GM19025 (cell line): ENCODE results near the gene SMARCAL1.

Source experiments
- ATAC-seq: cut with Tn5 transposase; IDR thresholded peaks from one replicate; pipeline ENCODE4 v1.9.1; 2021; ENCODE audit warnings: mild to moderate bottlenecking, low read depth, moderate library complexity; ENCODE audit not compliant: unreplicated experiment

The SMARCAL1 gene

DNA sequence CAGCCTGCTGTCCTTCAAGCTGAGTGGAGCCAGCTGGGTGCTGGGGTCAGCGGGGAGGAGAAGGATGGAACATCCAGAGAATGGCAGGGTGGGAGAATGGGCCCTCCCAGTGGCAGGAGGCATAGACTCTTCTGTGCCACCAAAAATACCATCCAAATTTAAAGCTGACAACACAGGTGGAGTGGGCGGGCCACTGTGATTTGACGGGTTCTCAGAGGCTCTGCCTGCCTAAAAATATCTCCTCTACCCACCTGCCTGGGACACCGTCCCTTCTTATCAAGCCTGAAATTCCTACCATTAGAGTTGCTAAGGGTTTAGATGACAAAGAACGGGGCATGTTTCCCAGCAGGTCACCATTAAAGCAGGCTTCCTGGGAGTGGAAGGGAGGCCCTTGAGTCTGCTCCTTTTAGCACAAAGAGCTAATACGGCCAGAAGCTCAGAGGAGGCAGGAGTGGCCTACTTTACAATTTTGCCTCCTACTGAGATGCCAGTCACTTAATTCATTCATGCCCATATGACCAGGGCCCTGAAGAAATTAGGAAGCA, 20.2 kb upstream of the SMARCAL1 start:
- ATAC-seq, result no peak

DNA sequence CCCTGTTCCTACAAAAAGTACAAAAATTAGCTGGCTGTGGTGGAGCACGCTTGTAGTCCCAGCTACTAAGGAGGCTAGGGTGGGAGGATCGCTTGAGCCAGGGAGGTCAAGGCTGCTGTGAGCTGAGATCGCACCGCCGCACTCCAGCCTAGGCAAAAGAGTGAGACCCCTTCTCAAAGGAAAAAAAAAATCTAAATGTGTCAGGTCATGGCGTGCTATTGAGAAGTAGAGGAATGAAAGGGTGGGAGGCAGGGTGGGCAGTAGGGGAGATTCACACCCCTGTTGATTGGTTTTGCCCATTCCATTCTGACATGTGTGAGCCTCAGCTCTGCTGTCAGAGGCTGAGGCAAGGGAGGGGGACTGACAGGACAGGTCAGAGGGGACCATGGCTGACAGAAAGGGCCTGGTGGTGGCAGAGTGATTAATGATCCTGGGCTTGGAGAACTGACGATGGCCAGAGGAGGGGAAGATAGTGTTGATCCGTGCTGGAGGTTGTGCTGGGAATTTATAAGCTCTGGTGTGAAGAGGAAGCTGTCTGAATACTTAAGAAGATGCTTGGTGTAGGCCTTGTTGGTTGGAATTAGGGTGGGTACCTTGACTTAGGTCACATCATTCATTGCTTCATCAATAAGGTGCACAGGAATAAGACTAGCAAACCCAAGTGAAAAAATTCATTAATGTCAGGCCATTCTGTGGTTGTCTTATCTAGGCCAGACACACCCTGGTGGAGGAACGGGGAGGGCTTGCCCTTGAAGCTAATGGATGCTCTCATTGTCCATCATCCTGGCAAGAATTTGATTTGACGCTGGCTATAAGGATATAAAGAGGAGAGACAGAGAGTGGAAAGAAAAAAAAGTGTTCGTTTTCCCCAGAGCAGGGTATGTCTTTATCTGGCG, 19.1 kb upstream of the SMARCAL1 start:
- ATAC-seq, result no peak

DNA sequence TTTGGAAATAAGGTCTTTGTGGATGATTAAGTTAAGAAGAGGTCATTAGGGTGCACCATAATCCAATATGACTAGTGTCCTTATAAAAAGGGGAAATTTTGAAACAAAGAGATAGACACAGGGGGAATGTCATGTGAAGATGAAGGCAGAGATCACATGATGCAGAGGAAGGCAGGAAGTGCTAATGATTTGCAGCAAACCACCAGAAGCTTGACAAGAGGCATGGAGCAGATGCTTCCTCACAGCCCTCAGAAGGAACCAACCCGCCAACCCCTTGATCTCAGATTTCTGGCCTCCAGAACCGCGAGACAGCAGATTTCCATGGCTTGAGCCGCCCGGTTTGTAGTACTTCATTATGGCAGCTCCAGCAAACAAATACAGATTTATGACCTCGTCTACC, 17.4 kb upstream of the SMARCAL1 start:
- no peak for ATAC-seq

DNA sequence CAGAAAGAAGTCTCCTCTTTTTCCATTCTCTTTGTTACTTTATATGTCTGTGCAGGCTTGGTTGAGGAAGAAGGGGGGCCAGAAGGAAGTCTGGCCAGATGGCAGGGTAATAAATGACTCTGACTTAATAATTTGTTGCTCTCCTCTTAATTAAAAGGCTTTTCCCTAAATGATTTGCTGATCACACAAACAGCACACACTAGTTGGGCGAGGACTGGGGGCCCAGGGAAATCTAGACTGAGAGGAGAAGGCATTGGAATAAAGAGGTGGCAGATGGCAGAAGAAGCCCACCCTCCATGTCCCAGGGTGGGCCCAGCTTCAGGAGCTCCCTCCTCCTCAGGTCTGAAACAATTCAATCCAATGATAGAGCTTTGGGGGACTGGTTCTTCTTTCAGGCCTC, 12.7 kb upstream of the SMARCAL1 start:
- ATAC-seq, result no peak

DNA sequence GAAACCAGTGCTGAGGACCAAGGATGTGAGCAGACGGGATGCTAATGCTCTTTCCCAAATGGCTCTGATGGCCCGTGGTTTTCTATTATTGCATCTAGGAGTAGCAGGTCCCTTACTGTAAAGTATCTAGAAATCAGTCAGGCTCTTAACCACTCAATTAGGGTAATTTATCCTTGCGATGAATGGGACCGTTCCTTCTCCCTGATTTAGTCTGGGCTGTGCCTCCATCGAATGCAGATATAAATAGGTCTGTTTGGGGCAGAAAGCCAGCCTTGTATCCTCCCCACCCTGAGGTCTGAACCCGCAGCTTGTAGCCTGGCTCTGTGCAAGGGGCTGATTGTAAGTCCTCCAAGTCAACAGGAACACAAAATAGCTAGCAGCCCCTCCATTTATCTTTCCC, 9.5 kb upstream of the SMARCAL1 start:
- ATAC-seq, result no peak

DNA sequence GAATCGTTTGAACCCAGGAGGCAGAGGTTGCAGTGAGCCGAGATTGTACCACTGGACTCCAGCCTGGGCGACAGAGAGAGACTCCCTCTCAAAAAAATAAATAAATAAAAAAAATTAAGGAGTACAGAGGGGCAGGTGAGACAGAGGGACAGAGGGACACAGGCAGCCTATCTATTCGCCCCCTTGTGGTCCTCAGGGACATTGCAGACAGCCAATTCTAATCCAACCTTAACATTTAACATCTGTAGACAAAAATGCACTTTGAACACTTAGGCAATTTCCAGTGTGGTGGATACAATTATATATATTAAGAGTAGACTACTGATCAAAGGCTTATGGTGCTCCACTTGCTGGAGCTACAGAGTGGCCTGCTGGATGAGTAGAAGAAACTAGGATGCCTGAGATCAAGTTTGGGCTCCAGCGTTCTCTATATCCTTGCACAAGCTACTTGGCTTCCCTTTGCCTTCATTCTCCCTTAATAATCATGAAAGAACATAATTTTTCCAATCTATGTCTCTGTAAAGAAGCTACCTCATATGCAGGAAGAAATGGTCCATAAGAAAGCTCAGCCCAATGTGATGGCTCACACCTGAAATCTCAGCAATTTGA, 8.2 kb upstream of the SMARCAL1 start:
- no peak for ATAC-seq

DNA sequence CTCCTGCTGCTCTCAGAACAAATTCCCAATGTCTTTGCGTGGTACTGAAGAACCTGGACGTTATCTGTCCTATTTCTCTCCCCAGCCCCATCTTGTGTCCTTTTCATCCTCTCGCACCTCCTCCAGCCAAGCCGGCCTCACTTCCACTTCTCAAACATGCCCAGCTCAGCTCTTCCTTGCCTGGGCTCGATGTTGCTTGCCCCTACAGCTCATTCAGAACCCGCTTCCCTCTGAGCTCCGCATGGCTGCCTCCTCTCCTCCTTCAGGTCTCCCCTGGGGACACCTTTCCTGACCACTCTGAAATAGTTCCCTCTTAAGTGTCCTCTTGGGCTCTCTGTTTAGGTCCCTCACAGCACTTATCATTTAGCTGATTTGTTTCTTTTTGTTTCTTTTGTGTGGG, 6.7 kb upstream of the SMARCAL1 start:
- ATAC-seq, result no peak

DNA sequence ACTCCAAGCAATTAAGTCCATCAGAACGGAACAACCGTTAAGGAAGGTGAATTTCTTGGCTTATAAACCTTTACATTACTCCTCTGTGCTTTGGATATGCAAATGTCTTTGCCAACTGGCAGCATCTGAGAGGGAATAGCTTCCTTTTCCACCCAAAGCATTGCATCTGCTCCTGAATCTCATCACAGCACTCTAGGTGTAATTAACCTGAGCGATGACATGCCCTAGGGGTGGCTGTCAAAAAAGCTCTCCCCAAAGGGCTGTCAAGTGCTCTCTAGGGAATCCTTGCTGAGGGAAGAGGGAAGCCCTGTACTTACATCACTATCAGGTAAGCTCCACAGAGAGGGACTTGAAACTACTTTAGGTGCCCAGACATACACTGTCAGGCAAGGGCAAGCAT, 5.5 kb upstream of the SMARCAL1 start:
- no peak for ATAC-seq

DNA sequence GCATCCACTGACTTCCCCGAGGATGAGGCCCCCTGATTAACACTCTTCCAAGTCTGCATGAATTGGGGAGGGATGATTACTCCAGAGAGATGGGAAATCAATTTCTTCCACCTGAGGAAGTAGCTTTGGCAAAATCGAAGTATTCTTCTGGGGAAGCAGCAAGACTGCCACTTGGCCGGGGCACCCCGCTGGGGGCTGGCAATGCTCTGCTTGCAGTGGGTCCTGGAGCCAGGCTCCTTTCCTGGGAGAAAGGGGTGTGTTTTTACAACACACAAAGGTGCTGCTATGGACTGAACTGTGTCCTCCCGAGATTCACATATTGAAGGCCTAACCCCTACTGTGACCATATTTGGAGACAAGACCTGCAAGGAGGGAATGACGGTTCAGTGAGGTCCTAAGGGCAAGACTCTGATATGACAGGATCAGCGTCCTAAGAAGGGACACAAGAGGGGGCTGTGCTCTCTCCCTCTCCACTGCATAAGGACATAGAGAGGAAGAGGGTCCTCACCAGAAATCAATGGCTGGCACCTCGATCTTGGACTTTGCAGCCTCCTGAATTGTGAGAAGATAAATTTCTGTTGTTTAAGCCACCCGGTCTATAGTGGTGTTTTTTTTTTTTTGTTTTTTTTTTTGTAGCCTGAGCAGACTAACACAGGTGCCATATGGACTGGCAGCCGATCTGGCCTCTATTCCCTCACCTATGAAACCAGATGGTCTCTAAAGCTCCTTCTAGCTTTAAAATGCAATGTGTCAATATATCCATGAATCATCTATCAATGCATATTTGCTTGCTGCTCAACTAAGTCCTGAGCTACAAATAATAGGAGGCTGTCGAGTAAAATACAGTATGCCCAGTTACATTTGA, 3.6 kb upstream of the SMARCAL1 start:
- no peak for ATAC-seq

DNA sequence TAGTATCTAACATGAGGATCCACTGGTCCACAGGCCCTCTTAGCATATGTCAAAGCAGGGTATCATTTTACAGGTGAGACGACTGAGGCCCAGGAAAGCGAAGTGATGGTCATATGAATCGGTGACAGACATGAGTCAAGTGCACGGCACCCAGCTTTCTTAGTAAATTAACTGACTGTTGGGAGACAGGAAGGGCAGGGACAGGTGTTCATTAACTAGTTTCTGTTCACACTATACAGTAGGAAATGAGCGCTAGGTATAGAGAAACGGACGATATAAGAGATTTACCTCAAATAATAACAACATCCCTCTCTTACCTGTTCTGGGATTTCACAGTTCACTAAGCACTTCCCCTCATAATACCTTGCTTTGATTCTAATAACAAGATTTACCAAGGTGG, 1.7 kb upstream of the SMARCAL1 start:
- ATAC-seq, result no peak

DNA sequence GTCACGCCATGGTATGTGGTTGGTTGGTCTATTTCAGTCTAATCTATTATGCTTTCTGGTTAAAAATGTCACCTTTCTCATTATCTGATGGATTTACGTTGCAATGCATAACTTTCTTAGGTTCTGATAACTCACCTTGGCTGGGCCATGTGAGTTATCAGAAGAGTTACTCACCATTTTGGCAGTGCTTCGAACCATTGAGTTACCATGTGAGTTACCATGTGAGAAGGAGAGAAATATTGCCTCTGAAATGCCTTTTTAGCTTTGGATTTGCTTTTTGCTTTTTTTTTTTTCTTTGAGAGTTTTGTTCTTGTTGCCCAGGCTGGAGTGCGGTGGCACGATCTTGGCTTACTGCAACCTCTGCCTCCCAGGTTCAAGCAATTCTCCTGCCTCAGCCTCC, 1.6 kb downstream of the SMARCAL1 start:
- no peak for ATAC-seq

DNA sequence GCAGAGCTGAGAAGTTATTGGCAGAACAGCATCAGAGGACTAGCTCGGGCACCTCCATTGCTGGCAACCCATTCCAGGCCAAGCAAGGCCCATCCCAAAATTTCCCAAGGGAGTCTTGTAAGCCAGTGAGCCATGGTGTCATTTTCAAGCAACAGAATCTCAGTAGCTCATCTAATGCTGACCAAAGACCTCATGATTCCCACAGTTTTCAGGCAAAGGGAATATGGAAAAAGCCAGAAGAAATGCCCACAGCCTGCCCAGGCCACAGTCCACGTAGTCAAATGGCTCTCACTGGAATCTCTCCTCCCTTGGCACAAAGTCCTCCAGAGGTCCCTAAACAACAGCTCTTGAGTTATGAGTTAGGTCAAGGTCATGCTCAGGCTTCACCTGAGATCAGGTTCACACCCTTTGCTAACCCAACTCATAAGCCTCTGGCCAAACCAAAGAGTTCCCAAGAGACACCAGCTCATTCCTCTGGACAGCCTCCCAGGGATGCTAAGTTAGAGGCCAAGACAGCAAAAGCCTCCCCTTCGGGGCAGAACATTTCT, 2.6 kb downstream of the SMARCAL1 start:
- no peak for ATAC-seq

DNA sequence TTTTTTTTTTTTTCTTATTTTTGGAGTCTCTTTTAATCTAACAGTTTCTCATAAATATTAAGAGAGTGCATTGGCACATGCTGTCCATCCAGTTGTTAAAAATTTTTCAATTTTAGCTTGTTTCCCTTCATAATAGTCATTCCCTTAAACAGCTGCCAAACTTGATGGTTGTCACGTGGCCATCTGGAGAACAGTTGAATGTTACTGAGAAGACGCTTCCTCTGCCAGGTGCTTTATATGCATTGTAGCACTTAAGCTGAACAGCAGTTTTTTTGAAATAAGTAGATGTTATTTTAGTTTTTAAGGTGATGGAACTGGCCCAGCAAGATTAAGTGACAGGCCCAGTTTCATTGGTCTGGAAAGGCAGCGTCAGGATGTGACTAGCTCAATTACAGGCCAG, 3.3 kb downstream of the SMARCAL1 start:
- ATAC-seq, result no peak

DNA sequence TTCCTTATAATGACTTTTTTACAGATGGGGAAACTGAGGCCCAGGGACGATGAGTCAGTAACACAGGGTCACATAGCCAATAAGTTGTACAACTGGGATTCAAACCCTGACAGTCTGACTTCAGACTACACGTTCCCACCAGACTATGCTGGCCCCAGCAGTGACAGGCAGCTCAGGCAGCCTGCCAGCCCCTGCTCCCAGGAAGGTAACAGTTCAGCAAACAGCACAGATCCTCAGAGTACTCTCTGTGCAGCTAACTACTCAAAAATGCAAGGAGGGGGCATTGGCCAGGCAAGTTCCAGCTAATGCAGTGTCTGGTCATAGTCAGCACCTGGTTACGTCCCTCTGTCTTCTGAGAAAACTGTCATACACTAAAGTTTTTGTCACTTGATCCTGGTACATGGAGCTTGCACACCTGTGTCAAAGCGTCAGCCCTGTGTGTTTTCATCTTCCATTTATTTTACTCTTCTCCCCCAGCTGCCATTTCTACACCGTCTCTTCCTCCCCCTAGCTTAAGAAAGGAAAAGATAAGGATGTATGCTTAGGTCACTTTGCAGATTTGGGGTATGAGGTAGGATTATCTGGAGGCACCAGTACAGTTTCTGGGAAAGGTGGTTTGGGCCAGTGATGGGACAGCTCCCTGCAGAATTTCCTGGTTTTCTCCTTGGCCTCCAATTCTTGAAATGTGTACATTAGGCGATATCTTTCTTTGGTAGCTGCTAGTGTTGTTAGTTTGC, 4.5 kb downstream of the SMARCAL1 start:
- no peak for ATAC-seq

DNA sequence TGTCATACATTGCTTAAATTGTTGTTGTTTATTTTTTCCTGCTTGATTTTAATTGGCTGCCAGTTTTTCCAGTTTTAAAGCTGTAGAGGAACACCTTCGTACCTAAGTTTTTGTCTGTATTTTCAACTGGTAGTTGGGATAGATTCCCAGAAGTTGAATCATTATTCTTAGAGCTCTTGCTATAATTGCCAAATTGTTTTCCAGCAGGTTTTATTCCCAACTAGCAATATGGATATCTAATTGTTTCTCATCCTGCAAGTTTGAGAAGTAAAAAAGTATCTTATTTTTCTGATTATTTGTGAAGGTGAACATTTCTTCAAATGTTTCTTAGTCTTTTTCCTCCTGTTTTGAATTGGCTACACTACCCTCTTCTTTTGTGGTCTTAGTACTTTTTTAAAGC, 6.7 kb downstream of the SMARCAL1 start:
- no peak for ATAC-seq

DNA sequence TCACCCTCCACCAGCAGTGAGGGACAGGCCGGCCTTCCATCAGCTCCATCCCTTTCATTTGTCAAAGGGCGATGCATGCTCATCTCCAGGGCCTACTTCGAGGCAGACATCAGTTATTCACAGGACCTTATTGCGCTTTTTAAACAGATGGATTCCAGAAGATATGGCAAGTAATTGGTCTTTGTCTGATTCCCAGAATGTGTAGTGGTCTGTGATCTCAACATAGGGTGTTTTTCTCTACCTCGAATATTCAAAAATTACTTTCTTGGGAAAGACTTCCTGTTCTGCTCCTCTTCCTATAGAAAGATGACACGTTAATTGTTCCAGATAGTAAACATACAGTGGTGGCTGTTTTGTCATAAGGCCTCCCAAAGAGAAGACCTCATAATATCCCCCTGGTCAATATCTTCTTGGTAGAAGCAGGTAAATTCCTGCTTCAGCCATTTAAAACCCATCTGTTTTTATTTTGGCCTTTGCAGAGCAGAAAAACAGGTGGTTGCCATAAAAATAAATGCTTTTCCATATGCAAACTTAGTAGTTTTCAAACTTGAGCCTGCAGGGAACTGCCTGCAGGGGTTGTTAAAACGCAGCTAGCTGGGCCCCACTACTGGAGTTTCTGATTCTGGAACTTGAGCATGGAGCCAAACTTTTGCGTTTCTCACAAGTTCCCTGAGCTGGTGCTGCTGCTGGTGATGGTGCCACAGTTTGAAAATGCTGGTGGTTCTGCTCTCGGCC, 8.2 kb downstream of the SMARCAL1 start:
- ATAC-seq, result no peak

DNA sequence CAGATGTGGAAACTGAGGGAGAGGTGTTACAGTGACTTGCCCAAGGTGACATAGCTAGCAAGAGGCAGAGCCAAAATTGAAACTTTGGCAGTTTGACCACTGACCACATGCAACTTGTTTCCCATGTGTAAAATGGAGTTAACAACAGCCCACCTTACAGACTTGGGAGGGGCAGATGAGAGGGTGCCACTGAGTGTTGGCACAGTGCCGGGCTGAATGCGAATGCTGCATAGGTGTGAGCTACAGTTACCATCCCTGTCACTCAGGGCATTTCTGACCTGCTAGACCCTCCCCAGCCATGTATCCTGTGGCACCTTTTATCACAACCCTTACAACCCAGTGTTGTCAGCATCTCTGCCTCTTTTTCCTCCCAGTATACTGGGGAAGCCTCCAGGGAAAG, 10.8 kb downstream of the SMARCAL1 start:
- no peak for ATAC-seq

DNA sequence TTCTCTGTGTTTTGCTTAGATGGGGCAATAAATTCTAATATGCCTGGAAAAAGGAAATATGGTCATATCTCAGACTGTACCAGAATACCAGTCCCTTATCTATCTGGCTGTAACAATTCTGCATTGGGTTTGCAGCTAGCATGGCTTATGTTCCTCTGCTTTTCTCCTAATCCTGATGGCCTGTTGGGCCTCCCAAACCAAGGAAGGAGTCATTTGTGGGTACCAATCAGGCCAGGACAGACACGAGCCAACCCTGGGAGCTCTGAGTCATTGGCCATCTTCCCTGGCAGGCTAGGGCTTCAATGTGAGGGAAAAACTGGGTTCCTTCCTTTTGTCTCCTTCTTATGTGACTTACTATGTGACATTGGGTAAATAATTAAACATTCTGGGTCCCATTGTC, 12.0 kb downstream of the SMARCAL1 start:
- no peak for ATAC-seq

DNA sequence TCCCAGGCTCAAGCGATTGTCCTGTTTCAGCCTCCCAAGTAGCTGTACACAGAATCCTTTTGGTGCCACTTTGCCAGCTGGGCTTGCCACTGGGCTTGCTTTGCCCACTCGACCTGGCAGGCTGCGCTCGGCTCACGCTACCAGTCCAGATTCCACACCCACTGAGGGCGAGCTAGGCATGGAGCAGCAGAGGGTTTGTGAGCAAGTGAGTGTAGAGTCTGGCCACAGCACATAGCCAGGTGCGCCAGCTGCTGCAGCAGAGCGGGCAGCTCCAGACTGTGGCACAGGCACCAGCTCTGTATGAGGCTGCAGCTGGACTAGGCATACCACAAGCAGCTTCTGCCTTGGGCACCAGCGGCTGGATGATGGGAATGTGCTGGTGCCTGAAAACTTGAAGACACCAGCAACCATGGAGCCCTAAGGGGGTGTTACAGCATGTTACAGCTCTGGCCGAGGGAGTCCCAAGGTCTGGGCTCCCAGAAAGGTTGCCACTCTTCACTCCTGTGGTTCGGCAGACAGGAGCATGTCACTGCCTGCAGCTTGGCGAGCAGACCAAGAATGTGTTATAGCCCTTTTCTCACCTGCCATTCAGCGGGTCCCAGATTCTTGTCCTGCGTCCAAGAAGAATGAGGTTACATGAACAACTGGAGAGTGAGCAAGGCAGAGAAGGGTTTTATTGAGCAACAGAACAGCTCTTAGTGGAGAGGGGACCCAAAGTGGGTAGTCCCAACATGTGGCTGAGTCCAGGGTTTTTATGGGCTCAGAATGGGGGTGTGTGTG, 12.9 kb downstream of the SMARCAL1 start:
- no peak for ATAC-seq
